ENCODE data around the gene DNAH17.

DNA sequence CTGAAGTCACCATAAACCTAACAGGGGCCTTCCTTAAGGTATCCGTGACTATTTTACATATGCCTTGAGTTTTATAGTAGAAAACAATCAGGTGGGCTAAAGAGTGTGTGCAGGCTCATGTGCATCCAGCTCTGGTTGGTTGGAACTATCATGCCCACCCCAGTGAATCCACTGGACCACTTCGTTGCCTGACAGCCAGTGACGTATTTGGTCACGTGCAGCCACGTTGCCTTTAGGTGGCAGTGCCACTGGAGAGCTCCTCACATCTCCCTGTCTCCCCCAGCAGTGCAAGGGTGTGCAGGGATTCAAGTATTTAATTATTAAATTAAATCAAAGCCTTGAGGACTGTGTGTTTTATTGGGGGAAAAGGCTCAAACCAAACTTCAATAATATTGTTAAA is 42.1 kb upstream of the DNAH17 start:
- no peak for TF ChIP-seq POLR2A (IDR thresholded peaks at IDR 0.05)
- TF ChIP-seq, protein P1, sequence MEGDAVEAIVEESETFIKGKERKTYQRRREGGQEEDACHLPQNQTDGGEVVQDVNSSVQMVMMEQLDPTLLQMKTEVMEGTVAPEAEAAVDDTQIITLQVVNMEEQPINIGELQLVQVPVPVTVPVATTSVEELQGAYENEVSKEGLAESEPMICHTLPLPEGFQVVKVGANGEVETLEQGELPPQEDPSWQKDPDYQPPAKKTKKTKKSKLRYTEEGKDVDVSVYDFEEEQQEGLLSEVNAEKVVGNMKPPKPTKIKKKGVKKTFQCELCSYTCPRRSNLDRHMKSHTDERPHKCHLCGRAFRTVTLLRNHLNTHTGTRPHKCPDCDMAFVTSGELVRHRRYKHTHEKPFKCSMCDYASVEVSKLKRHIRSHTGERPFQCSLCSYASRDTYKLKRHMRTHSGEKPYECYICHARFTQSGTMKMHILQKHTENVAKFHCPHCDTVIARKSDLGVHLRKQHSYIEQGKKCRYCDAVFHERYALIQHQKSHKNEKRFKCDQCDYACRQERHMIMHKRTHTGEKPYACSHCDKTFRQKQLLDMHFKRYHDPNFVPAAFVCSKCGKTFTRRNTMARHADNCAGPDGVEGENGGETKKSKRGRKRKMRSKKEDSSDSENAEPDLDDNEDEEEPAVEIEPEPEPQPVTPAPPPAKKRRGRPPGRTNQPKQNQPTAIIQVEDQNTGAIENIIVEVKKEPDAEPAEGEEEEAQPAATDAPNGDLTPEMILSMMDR (IDR thresholded peaks at IDR 0.05): no peak

Data from lower leg skin (tissue), 3 donors.